Uterus (tissue), 4 donors: Measurements from ENCODE around the gene TYR. TPM values are rescaled to one million over a fixed set of nuclear protein-coding genes. Genes with fewer than 3 reads are reported as not detected.

ENCODE experiments used
- DNase-seq, 2 donors: peaks; one replicate each; pipeline ENCODE4 v3.0.0-alpha.2; 2019 to 2020
- H3K27ac ChIP-seq, 2 donors: fragments of 200-600 bp; sonication (generic); 1 replicate in 1 of 2; 2 replicates in 1 of 2; pipeline ENCODE4 v1.5.1; 2016 to 2018
- H3K27me3 ChIP-seq, 2 donors: fragments of 200-600 bp; sonication (generic); one replicate each; pipeline ENCODE4 v1.5.1; 2018 to 2019; ENCODE audit warnings: control low read depth in 1 of 2
- H3K36me3 ChIP-seq, 2 donors: fragments of 200-600 bp; sonication (generic); one replicate each; pipeline ENCODE4 v1.5.1; 2019; ENCODE audit warnings: control low read depth in 1 of 2
- H3K4me1 ChIP-seq, 2 donors: fragments of 200-600 bp; sonication (generic); one replicate each; pipeline ENCODE4 v1.5.1; 2018 to 2019; ENCODE audit warnings: control low read depth in 1 of 2
- H3K4me3 ChIP-seq, 2 donors: fragments of 200-600 bp; sonication (generic); 1 replicate in 1 of 2; 2 replicates in 1 of 2; pipeline ENCODE4 v1.5.1; 2018 to 2019; ENCODE audit warnings: mild to moderate bottlenecking in 1 of 2
- H3K9me3 ChIP-seq, 2 donors: fragments of 200-600 bp; sonication (generic); one replicate each; pipeline ENCODE4 v1.5.1; 2019; ENCODE audit warnings: control low read depth in 1 of 2
- POLR2A ChIP-seq, 2 donors: fragments of 450-650 bp; IDR thresholded peaks; one replicate each; pipeline ENCODE4 v1.6.1; 2016; ENCODE audit warnings: antibody characterized with exemption in 2 of 2, mild to moderate bottlenecking in 1 of 2, moderate library complexity in 1 of 2
- intact Hi-C: fragments of 100-400 bp; cut with DNase I; formaldehyde crosslinking; loops from one replicate; pipeline ENCODE4 v1.15.1; 2023; ENCODE audit warnings: low total_unique reads
- total RNA-seq, 4 donors: library from RNA; depleted of rRNA in 3 of 4; stranded (reverse); fragments of >200 nt in 3 of 4; gene quantifications; one replicate each; pipeline versions ENCODE4 v1.1.0 to v1.2.4, GENCODE V29; 2014 to 2023
- TF ChIP-seq, protein P1 (sequence below), 4 experiments: fragments of 200-600 bp in 2 of 4; fragments of 450-650 bp in 2 of 4; sonication (generic) in 2 of 4; IDR thresholded peaks; one replicate each; pipeline ENCODE4 v1.5.1; 2016 to 2019; ENCODE audit warnings: antibody characterized with exemption in 4 of 4, mild to moderate bottlenecking in 2 of 4, moderate library complexity in 1 of 4
- donor health status: DM: yes; HTN: yes; CAD: no.

The TYR gene
- total RNA-seq, 4 donors from 2014 or later = not detected

DNA sequence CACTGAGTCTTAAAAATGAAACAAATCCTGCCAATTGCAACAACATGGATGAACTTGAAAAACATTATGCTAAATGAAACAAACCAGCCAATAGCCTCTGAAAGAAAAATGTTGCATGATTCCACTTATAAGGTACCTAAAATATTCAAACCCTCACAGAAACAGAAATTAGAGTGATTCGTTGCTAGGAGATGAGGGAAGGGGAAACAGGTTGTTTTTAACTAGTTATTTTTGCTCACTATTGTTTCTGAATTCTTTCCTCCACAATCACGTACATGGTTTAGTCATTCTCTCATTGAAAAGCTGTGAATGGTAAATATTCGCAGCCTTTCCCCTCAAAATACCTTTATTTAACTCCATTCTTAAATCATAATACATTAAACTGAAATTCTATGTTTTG is 14.0 kb upstream of the TYR start:
- H3K4me3 ChIP-seq = no peak overlapping the region
- H3K36me3 ChIP-seq = no peaks in the 10 kb centered on the region
- no peaks in the 10 kb centered on the region for H3K4me1 ChIP-seq
- DNase-seq = no peak
- intact Hi-C loops = no loop called here
- no peaks in the 10 kb centered on the region for H3K27me3 ChIP-seq
- no peaks in the 10 kb centered on the region for H3K9me3 ChIP-seq
- no peak for TF ChIP-seq POLR2A (IDR thresholded peaks at IDR 0.05)
- TF ChIP-seq, protein P1, sequence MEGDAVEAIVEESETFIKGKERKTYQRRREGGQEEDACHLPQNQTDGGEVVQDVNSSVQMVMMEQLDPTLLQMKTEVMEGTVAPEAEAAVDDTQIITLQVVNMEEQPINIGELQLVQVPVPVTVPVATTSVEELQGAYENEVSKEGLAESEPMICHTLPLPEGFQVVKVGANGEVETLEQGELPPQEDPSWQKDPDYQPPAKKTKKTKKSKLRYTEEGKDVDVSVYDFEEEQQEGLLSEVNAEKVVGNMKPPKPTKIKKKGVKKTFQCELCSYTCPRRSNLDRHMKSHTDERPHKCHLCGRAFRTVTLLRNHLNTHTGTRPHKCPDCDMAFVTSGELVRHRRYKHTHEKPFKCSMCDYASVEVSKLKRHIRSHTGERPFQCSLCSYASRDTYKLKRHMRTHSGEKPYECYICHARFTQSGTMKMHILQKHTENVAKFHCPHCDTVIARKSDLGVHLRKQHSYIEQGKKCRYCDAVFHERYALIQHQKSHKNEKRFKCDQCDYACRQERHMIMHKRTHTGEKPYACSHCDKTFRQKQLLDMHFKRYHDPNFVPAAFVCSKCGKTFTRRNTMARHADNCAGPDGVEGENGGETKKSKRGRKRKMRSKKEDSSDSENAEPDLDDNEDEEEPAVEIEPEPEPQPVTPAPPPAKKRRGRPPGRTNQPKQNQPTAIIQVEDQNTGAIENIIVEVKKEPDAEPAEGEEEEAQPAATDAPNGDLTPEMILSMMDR (IDR thresholded peaks at IDR 0.05) = no peak
- no peak overlapping the region for H3K27ac ChIP-seq

DNA sequence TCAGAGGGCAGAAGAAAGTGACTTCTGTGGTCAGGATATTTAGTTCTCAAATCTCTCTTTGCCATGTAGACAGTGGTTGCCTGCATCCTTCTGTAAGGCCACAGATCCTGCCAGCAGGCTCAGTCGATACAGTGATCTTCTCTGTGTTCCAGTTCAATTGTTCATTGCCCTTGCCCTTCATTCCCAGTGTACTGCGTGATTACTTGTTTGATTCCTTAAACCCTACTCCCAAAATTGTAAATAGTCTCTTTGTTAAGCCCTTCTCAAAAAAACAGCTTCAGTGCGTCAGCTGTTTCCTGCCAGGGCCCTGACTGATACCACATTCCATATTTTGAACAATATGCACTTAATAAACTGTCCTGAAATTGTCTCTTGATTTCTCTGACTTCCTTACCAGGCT is 9.3 kb upstream of the TYR start:
- no peak for DNase-seq
- H3K27ac ChIP-seq = no peak overlapping the region
- TF ChIP-seq POLR2A (IDR thresholded peaks at IDR 0.05) = no peak
- TF ChIP-seq, protein P1 (IDR thresholded peaks at IDR 0.05) = no peak

DNA sequence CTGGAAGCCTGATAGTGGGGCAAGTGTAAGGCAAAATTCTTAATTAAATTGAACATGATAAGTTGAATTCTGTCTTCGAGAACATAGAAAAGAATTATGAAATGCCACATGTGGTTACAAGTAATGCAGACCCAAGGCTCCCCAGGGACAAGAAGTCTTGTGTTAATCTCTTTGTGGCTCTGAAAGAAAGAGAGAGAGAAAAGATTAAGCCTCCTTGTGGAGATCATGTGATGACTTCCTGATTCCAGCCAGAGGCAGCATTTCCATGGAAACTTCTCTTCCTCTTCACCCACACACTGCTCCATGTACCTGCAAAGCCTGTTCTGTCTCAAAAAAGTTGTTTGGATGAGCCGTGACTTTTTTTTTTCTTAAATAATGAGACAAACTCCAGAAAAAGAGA is 1.9 kb upstream of the TYR start:
- H3K27me3 ChIP-seq = no peaks in the 10 kb centered on the region
- H3K4me3 ChIP-seq = no peak overlapping the region
- no peaks in the 10 kb centered on the region for H3K9me3 ChIP-seq
- TF ChIP-seq, protein P1 (IDR thresholded peaks at IDR 0.05) = no peak
- no peak for TF ChIP-seq POLR2A (IDR thresholded peaks at IDR 0.05)
- intact Hi-C loops = no loop called here
- H3K36me3 ChIP-seq = no peaks in the 10 kb centered on the region
- no peak for DNase-seq
- H3K27ac ChIP-seq = no peak overlapping the region
- no peaks in the 10 kb centered on the region for H3K4me1 ChIP-seq

More for the DNA sequence above, 9.3 kb upstream of the TYR start:
- Histone ChIP-seq H3K9me3 (no peaks in the 10 kb centered on the region), H3K36me3 (no peaks in the 10 kb centered on the region), H3K4me3 (no peak overlapping the region), H3K27me3 (no peaks in the 10 kb centered on the region), H3K4me1 (no peaks in the 10 kb centered on the region)
- intact Hi-C loops = no loop called here

DNA sequence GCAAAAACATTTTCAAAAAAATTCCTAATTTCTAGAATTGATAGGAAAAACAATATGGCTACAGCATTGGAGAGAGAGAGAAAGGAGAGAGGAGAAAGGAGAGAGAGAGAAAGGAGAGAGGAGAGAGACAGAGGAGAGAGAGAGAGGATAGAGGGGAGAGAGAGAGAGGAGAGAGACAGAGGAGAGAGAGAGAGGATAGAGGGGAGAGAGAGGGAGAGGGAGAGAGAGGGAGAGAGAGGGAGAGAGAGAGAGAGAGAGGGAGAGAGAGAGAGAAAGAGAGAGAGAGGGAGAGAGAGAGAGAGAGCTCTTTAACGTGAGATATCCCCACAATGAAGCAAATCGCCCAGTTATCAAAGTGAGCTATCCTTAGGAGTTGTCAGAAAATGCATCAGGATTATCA is 737 bp upstream of the TYR start:
- no peak for DNase-seq
- intact Hi-C loops = no loop called here
- Histone ChIP-seq H3K36me3 (no peaks in the 10 kb centered on the region), H3K9me3 (no peaks in the 10 kb centered on the region), H3K4me3 (no peak overlapping the region), H3K27ac (no peak overlapping the region), H3K27me3 (no peaks in the 10 kb centered on the region), H3K4me1 (no peaks in the 10 kb centered on the region)
- TF ChIP-seq, protein P1 (IDR thresholded peaks at IDR 0.05) = no peak
- TF ChIP-seq POLR2A (IDR thresholded peaks at IDR 0.05) = no peak

DNA sequence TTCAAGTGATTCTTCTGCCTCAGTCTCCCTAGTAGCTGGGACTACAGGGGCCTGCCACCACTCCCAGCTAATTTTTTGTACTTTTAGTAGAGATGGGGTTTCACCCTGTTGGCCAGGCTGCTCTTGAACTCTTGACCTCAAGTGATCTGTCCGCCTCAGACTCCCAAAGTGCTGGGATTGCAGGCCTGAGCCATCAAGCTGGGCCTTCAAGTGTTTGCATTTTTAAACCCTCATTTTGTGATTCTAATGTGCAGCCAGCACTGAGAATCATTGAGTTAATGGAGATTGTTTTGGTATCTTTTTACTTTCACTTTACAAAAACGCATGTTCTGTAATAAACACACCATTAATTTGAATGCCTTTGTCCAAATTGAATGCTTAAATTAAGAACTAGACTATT is 3.4 kb downstream of the TYR start:
- intact Hi-C loops = no loop called here
- H3K4me1 ChIP-seq = no peaks in the 10 kb centered on the region
- no peaks in the 10 kb centered on the region for H3K27me3 ChIP-seq
- H3K4me3 ChIP-seq = no peak overlapping the region
- no peak overlapping the region for H3K27ac ChIP-seq
- no peak for DNase-seq
- H3K9me3 ChIP-seq = no peaks in the 10 kb centered on the region
- no peaks in the 10 kb centered on the region for H3K36me3 ChIP-seq
- TF ChIP-seq, protein P1 (IDR thresholded peaks at IDR 0.05) = no peak
- TF ChIP-seq POLR2A (IDR thresholded peaks at IDR 0.05) = no peak
